GM12878 (cell line): ENCODE measurements around the gene ZNF878. TPM values are rescaled to one million over a fixed set of nuclear protein-coding genes. Genes with fewer than 3 reads are reported as not detected.
A peak's percentile ranks its signal among the peaks of the same experiment; 100 is the strongest.

Experiments used
- BACH1 ChIP-seq: fragments of 450-650 bp; IDR thresholded peaks from 2 replicates; pipeline ENCODE4 v1.6.1; 2017; ENCODE audit warnings: mild to moderate bottlenecking, borderline replicate concordance
- BMI1 ChIP-seq: fragments of 450-650 bp; IDR thresholded peaks from 2 replicates; pipeline ENCODE4 v1.6.1; 2016; ENCODE audit warnings: mild to moderate bottlenecking, moderate library complexity, borderline replicate concordance
- CBX5 ChIP-seq: sonication (generic); IDR thresholded peaks from 2 replicates; pipeline ENCODE4 v1.6.1; 2016; ENCODE audit warnings: low read depth, moderate library complexity, mild to moderate bottlenecking, inconsistent platforms
- CREB1 ChIP-seq: IDR thresholded peaks from 2 replicates; pipeline ENCODE4 v1.6.1; 2012; ENCODE audit warnings: low read depth, mild to moderate bottlenecking, inconsistent platforms
- E2F4 ChIP-seq: IDR thresholded peaks from 2 replicates; pipeline ENCODE4 v1.6.1; 2012; ENCODE audit warnings: low read depth, low read length, improper control_type of control experiment
- IKZF1 ChIP-seq: fragments of 450-650 bp; conservative IDR thresholded peaks from 2 replicates; pipeline ENCODE4 v1.6.1; 2017; ENCODE audit warnings: antibody characterized with exemption, mild to moderate bottlenecking
- KLF5 ChIP-seq: fragments of 450-650 bp; IDR thresholded peaks from 2 replicates; pipeline ENCODE4 v1.6.1; 2014; ENCODE audit warnings: mild to moderate bottlenecking; ENCODE audit not compliant: partially characterized antibody
- LARP7 ChIP-seq: fragments of 450-650 bp; IDR thresholded peaks from 2 replicates; pipeline ENCODE4 v1.6.1; 2017; ENCODE audit warnings: mild to moderate bottlenecking
- MEF2B ChIP-seq: fragments of 450-650 bp; IDR thresholded peaks from 2 replicates; pipeline ENCODE4 v1.6.1; 2018; ENCODE audit warnings: mild to moderate bottlenecking, moderate library complexity; ENCODE audit not compliant: partially characterized antibody, poor library complexity, severe bottlenecking
- NBN ChIP-seq: fragments of 450-650 bp; IDR thresholded peaks from 2 replicates; pipeline ENCODE4 v1.6.1; 2016
- NFYB ChIP-seq: IDR thresholded peaks from 2 replicates; pipeline ENCODE4 v1.6.1; 2011; ENCODE audit warnings: low read depth, mild to moderate bottlenecking, low read length, improper control_type of control experiment, moderate library complexity; ENCODE audit not compliant: insufficient read depth
- NKRF ChIP-seq: fragments of 450-650 bp; conservative IDR thresholded peaks from 2 replicates; pipeline ENCODE4 v1.6.1; 2017; ENCODE audit warnings: mild to moderate bottlenecking, moderate library complexity
- NR2F1 ChIP-seq: fragments of 450-650 bp; conservative IDR thresholded peaks from 2 replicates; pipeline ENCODE4 v1.6.1; 2017; ENCODE audit warnings: mild to moderate bottlenecking
- POLR2AphosphoS5 ChIP-seq: IDR thresholded peaks from 2 replicates; pipeline ENCODE4 v1.6.1; 2011; ENCODE audit warnings: mild to moderate bottlenecking, low read length, inconsistent platforms
- PRDM15 ChIP-seq: fragments of 450-650 bp; formaldehyde crosslinking; IDR thresholded peaks from 2 replicates; pipeline ENCODE4 v1.4.0; 2020; ENCODE audit warnings: mild to moderate bottlenecking, moderate library complexity
- RB1 ChIP-seq: fragments of 450-650 bp; formaldehyde crosslinking; IDR thresholded peaks from 2 replicates; pipeline ENCODE4 v1.6.1; 2017; ENCODE audit warnings: mild to moderate bottlenecking, borderline replicate concordance
- RELA ChIP-seq: fragments of 450-650 bp; IDR thresholded peaks from 2 replicates; pipeline ENCODE4 v1.8.0; 2014; ENCODE audit warnings: borderline replicate concordance; ENCODE audit not compliant: partially characterized antibody
- RFX5 ChIP-seq: IDR thresholded peaks from 2 replicates; pipeline ENCODE4 v1.6.1; 2011; ENCODE audit warnings: low read depth, low read length, improper control_type of control experiment
- SRF ChIP-seq, 2 experiments: IDR thresholded peaks; 2 replicates each; pipeline ENCODE4 v1.6.1; 2011; ENCODE audit warnings: low read depth in 2 of 2, low read length in 2 of 2, mild to moderate bottlenecking in 1 of 2, moderate library complexity in 1 of 2
- STAT3 ChIP-seq: IDR thresholded peaks from 2 replicates; pipeline ENCODE4 v1.6.1; 2011; ENCODE audit warnings: low read depth, low read length, improper control_type of control experiment
- TBL1XR1 ChIP-seq: IDR thresholded peaks from 2 replicates; pipeline ENCODE4 v1.6.1; 2012; ENCODE audit warnings: low read depth, low read length, improper control_type of control experiment
- TCF12 ChIP-seq: IDR thresholded peaks from 2 replicates; pipeline ENCODE4 v1.6.1; 2011; ENCODE audit warnings: low read depth, mild to moderate bottlenecking, low read length
- TCF7 ChIP-seq: IDR thresholded peaks from 2 replicates; pipeline ENCODE4 v1.6.1; 2014; ENCODE audit warnings: antibody characterized with exemption, borderline replicate concordance
- YBX1 ChIP-seq: fragments of 450-650 bp; IDR thresholded peaks from 2 replicates; pipeline ENCODE4 v1.6.1; 2016; ENCODE audit warnings: antibody characterized with exemption
- YY1 ChIP-seq: IDR thresholded peaks from 2 replicates; pipeline ENCODE4 v1.6.1; 2011; ENCODE audit warnings: low read depth, mild to moderate bottlenecking, low read length
- ZNF207 ChIP-seq: fragments of 450-650 bp; IDR thresholded peaks from 2 replicates; pipeline ENCODE4 v1.6.1; 2014; ENCODE audit warnings: antibody characterized with exemption, mild to moderate bottlenecking, borderline replicate concordance
- polyA plus RNA-seq, 11 experiments: library from polyadenylated mRNA; depleted of rRNA in 4 of 11; unstranded in 6 of 11; stranded (reverse) in 5 of 11; fragments of >200 nt; fragmentation: Nextera tagmentation in 4 of 11; fragmentation: Illumina TruSeq in 1 of 11; extraction: Ambion mirVana in 4 of 11; extraction: Trizol in 1 of 11; gene quantifications; 1 replicate in 1 of 11; 2 replicates in 10 of 11; pipeline versions ENCODE4 v1.2.1 to v1.2.3, GENCODE V29; 2011 to 2016; ENCODE audit warnings: inconsistent platforms in 2 of 11, missing spikeins in 2 of 11, low read depth in 1 of 11
- total RNA-seq, 4 experiments: library from RNA; depleted of rRNA in 3 of 4; stranded (reverse); fragments of >200 nt in 3 of 4; fragmentation: Illumina TruSeq in 1 of 4; extraction: Trizol in 1 of 4; gene quantifications; 2 replicates each; pipeline versions ENCODE4 v1.2.1 to v1.2.3, GENCODE V29; 2013 to 2021

Gene ZNF878
- total and polyA plus RNA-seq, 10 of the 15 experiments (the other 5 are each of a cell fraction or from before 2014, with no cell fraction given): 0.24 to 1.3 (median 0.71) TPM

GRCh38 chr19:12052497-12053169 is at the start of gene ZNF878 (continued):
- TF ChIP-seq STAT3 (no peak), MEF2B (no peak), POLR2AphosphoS5 (peak; percentile 94), LARP7 (peak; percentile 84), SRF (IDR thresholded peaks at IDR 0.05; ENCODE audit: low read depth in 2 of 2, low read length in 2 of 2) (no peak), CREB1 (peak; percentile 35; the same call in 1 of the 2 replicates), YBX1 (no peak), IKZF1 (peak; percentile 86), NKRF (peak; percentile 46; the same call in 1 of the 2 replicates), NBN (peak; percentile 47), KLF5 (peak; percentile 60), PRDM15 (CRISPR knock-in tag) (no peak), NR2F1 (peak; percentile 71), RFX5 (0 out of 2 replicates have a peak, but pooled peaks have one; percentile 9), RELA (peak; percentile 16), RB1 (peak; percentile 39; the same call in 1 of the 2 replicates), TCF12 (no peak), CBX5 (0 out of 2 replicates have a peak, but pooled peaks have one; percentile 39), BACH1 (no peak), TBL1XR1 (0 out of 2 replicates have a peak, but pooled peaks have one; percentile 30), TCF7 (no peak), ZNF207 (0 out of 2 replicates have a peak, but pooled peaks have one; percentile 43), BMI1 (no peak), E2F4 (0 out of 2 replicates have a peak, but pooled peaks have one; percentile 41), YY1 (peak; percentile 45; the same call in 1 of the 2 replicates), NFYB (peak; percentile 89)
